Measurements from ENCODE around the gene SLC25A23.
"Not testable (repeated sequence)": the region's sequence is repeated elsewhere in the genome, so short reads cannot be mapped to it uniquely, and the experiment has no call there.

Gene SLC25A23

GRCh38 chr19:6459262-6460098 is at the start of gene SLC25A23:
SLC25A23 (minus strand) TSS chr19:6459792; CDS start chr19:6459628, 164 bp downstream.
- peak; percentile 59 for DNase-seq

- not testable (repeated sequence) for DNase-seq
These were observed 48.6 kb upstream of the SLC25A23 start for GRCh38 chr19:6508028-6508771.

- no peak for DNase-seq
These were observed 44.0 kb upstream of the SLC25A23 start for GRCh38 chr19:6503407-6504201.

- no peak for DNase-seq
These were observed 42.4 kb upstream of the SLC25A23 start, which contains the start of gene TUBB4A for GRCh38 chr19:6501740-6502648. TUBB4A (minus strand) TSS chr19:6502309; CDS start chr19:6502212, 97 bp downstream.

GRCh38 chr19:6500837-6501739 is 41.5 kb upstream of the SLC25A23 start:
- no peak for DNase-seq

- DNase-seq = no peak
These were observed 39.6 kb upstream of the SLC25A23 start for GRCh38 chr19:6499052-6499790.

- no peak for DNase-seq
These were observed 38.9 kb upstream of the SLC25A23 start for GRCh38 chr19:6498294-6499036.

- DNase-seq = no peak
These were observed 36.4 kb upstream of the SLC25A23 start for GRCh38 chr19:6495947-6496346.

- no peak for DNase-seq
These were observed 34.9 kb upstream of the SLC25A23 start for GRCh38 chr19:6494438-6495036.

GRCh38 chr19:6491802-6492592 is 32.4 kb upstream of the SLC25A23 start:
- DNase-seq = no peak

GRCh38 chr19:6490134-6490533 is 30.5 kb upstream of the SLC25A23 start:
- no peak for DNase-seq

GRCh38 chr19:6489278-6490061 is 29.9 kb upstream of the SLC25A23 start:
- DNase-seq = no peak

GRCh38 chr19:6484831-6485230 is 25.2 kb upstream of the SLC25A23 start:
- no peak for DNase-seq

- no peak for DNase-seq
These were observed 24.6 kb upstream of the SLC25A23 start for GRCh38 chr19:6484230-6484629.

- DNase-seq = no peak
These were observed 23.6 kb upstream of the SLC25A23 start for GRCh38 chr19:6483235-6483634.

- no peak for DNase-seq
These were observed 22.7 kb upstream of the SLC25A23 start for GRCh38 chr19:6482343-6482686.

Data from NCI-H510A treated with DMSO at 0.1 percent for 48 hours (cell line).